HFFc6 (cell line): ENCODE data around the gene KATNA1. TPM values are rescaled to one million over a fixed set of nuclear protein-coding genes. Genes with fewer than 3 reads are reported as not detected.
A peak's percentile ranks its signal among the peaks of the same experiment; 100 is the strongest.

Experiments
- DNase-seq: peaks from one replicate; pipeline ENCODE4 v3.0.0-alpha.2; 2018
- H3K27ac Mint-ChIP-seq: 2 replicates; pipeline ENCODE4 v1.8.0; 2020; ENCODE audit warnings: mild to moderate bottlenecking, mixed read lengths
- H3K27me3 Mint-ChIP-seq: 2 replicates; pipeline ENCODE4 v1.8.0; 2021; ENCODE audit warnings: mild to moderate bottlenecking, moderate library complexity, mixed read lengths; ENCODE audit not compliant: insufficient read depth
- H3K36me3 Mint-ChIP-seq: 2 replicates; pipeline ENCODE4 v1.8.0; 2021; ENCODE audit warnings: low read depth, mixed read lengths
- H3K4me1 Mint-ChIP-seq: 2 replicates; pipeline ENCODE4 v1.8.0; 2020; ENCODE audit warnings: low read depth, mixed read lengths
- H3K4me3 Mint-ChIP-seq: 2 replicates; pipeline ENCODE4 v1.8.0; 2020; ENCODE audit warnings: mild to moderate bottlenecking, moderate library complexity, mixed read lengths
- H3K9me3 Mint-ChIP-seq: 2 replicates; pipeline ENCODE4 v1.8.0; 2020; ENCODE audit warnings: mild to moderate bottlenecking, mixed read lengths
- total RNA-seq, 6 experiments: library from RNA; stranded (reverse); fragmentation: NEBNext Ultra II Directional; extraction: Animal tissue kit (Norgen Biotek cat#: 25700); gene quantifications; 2 replicates in 1 of 6; 3 replicates in 5 of 6; pipeline ENCODE4 v1.2.3, GENCODE V29; 2021
- TF ChIP-seq, protein P1 (sequence below): fragments of 200-600 bp; sonication (generic); IDR thresholded peaks from 2 replicates; pipeline ENCODE4 v1.5.0; 2021; ENCODE audit warnings: antibody characterized with exemption, mild to moderate bottlenecking

The KATNA1 gene
- total RNA-seq, 6 experiments from 2014 or later, result 14.5 to 16.6 (median 16.1) TPM

DNA sequence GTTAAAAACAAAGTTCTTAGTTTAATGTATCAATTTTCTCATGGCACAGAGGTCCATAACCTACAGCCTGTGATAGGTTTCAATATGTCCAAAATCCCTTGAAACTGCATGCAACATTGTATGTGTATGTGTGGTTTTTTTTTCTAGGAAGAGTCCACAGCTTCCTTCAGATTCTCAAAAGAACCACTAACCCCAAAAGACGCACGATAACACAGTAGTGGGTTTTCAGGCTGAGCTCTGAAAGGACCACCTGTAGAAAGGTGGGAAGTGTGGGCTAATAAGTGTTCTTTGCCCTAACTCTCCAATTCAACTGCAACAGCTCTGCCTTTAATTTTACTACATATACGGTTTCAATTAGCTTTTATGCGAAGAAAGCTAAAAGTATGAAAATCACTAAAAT lies 11.5 kb upstream of the KATNA1 start:
- H3K27me3 Mint-ChIP-seq, result no peaks in the 10 kb centered on the region; the same call in 1 of the 2 replicates
- H3K27ac Mint-ChIP-seq, result no peak overlapping the region
- peaks cover 11% of the 10 kb centered on the region for H3K4me1 Mint-ChIP-seq
- peaks cover 28% of the 10 kb centered on the region for H3K36me3 Mint-ChIP-seq
- DNase-seq, result no peak
- H3K4me3 Mint-ChIP-seq, result no peak overlapping the region
- H3K9me3 Mint-ChIP-seq, result no peaks in the 10 kb centered on the region
- TF ChIP-seq, protein P1, sequence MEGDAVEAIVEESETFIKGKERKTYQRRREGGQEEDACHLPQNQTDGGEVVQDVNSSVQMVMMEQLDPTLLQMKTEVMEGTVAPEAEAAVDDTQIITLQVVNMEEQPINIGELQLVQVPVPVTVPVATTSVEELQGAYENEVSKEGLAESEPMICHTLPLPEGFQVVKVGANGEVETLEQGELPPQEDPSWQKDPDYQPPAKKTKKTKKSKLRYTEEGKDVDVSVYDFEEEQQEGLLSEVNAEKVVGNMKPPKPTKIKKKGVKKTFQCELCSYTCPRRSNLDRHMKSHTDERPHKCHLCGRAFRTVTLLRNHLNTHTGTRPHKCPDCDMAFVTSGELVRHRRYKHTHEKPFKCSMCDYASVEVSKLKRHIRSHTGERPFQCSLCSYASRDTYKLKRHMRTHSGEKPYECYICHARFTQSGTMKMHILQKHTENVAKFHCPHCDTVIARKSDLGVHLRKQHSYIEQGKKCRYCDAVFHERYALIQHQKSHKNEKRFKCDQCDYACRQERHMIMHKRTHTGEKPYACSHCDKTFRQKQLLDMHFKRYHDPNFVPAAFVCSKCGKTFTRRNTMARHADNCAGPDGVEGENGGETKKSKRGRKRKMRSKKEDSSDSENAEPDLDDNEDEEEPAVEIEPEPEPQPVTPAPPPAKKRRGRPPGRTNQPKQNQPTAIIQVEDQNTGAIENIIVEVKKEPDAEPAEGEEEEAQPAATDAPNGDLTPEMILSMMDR, result no peak

DNA sequence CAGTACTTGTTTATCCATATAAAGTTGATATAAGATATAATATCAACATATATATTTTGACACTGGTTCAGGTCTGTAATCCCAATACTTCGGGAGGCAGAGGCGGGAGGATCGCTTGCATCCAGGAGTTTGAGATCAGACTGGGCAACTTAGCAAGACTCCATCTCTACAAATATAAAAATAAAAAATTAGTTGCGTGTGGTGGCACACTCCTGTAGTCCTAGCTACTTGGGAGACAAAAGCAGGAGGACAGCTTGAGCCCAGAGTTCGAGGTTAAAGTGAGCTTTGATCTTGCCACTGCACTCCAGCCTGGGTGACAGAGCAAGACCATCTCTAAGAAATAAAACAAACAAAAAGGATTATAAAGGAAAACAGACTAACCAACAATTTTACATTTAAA lies 8.9 kb upstream of the KATNA1 start:
- Mint-ChIP-seq H3K27ac (no peak overlapping the region), H3K36me3 (peaks cover 27% of the 10 kb centered on the region), H3K4me1 (peaks cover 13% of the 10 kb centered on the region), H3K9me3 (no peaks in the 10 kb centered on the region), H3K27me3 (no peaks in the 10 kb centered on the region; the same call in 1 of the 2 replicates), H3K4me3 (no peak overlapping the region)
- TF ChIP-seq, protein P1, result no peak
- DNase-seq, result no peak

DNA sequence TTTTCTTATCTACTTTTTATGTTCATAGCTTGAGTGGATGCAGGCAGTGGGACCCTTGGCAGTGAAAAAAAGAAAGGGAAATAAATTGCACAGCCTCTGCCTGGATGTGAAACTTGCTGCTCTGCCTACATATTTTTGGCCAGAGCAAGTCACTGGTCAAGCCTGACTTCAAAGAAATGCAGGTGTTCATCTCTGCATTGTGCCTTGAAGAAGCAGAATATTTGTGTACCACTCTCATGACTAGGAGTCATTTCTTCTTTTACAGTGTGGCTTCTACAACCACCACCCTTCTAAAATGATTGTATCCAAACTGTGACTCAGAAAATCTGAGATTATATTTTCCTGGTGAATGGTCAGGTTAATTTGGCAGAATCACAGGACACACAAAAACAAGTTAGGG lies 2.5 kb upstream of the KATNA1 start:
- Mint-ChIP-seq H3K9me3 (no peaks in the 10 kb centered on the region), H3K27ac (no peak overlapping the region), H3K4me1 (peaks cover 24% of the 10 kb centered on the region), H3K36me3 (peaks cover 9% of the 10 kb centered on the region; the same call in 1 of the 2 replicates), H3K4me3 (no peak overlapping the region), H3K27me3 (no peaks in the 10 kb centered on the region; the same call in 1 of the 2 replicates)
- TF ChIP-seq, protein P1, result no peak
- DNase-seq, result no peak

DNA sequence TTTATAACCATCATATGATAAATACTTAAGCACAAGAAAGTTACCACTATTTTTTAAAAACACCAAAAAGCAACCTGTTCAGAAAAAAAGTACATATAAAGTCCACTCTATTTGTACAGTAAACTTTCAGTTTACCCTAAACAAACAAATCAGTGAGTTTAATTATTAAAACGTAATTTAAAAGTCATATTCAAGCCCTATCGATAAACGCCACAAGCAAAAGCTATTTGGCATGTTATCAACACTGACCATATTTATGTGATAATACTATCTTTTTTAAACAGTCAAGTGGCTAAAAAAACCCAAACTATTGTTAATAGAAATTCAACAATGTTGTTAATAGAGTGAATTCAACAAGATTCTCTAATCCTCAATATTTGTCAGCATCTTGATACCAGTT lies 1.9 kb downstream of the KATNA1 start:
- H3K36me3 Mint-ChIP-seq, result peaks cover 9% of the 10 kb centered on the region
- no peaks in the 10 kb centered on the region; the same call in 1 of the 2 replicates for H3K27me3 Mint-ChIP-seq
- TF ChIP-seq, protein P1, result no peak
- peak overlapping the region; percentile 55 for H3K27ac Mint-ChIP-seq
- no peaks in the 10 kb centered on the region for H3K9me3 Mint-ChIP-seq
- peak overlapping the region; percentile 88 for H3K4me3 Mint-ChIP-seq
- H3K4me1 Mint-ChIP-seq, result peaks cover 29% of the 10 kb centered on the region
- DNase-seq, result no peak

DNA sequence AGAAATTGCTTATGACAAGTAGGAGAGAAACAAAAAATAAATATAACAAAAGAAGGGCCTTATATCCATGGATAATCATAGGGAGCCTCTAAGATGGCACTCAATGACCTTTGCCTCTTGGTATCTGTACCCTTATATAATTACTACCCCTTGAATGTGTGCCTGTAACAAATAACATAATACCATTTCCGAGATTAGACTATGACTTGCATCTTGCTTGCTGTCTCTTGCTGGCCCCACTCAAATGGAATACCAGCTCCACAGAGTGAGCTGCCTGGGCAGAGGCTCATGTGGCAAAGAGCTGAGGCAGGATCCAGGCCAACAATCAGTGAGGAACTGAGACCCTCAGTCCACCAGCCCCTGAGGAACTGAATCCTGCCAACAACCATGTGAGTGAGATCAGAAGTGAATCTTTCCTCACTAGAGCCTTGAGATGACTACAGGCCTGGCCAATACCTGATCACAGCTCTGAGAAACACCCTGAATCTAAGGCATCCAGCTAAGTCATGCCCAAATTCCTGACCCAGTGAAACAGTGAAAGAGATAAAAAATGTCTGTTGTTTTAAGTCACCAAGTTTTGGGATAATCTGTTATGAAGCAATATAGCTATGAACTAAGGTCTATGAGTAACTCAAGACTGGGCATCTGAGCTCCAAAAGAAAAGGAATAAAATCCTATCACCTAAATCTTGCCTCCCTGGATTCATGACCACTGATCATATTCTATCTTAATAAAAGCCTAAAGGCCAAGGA lies 5.5 kb downstream of the KATNA1 start:
- Mint-ChIP-seq H3K9me3 (no peaks in the 10 kb centered on the region), H3K4me3 (no peak overlapping the region), H3K27me3 (no peaks in the 10 kb centered on the region), H3K36me3 (peaks cover 12% of the 10 kb centered on the region), H3K27ac (peak overlapping the region; percentile 79), H3K4me1 (peaks cover 23% of the 10 kb centered on the region)
- TF ChIP-seq, protein P1, result no peak
- DNase-seq, result peak; percentile 37
